Liver (tissue), 3 donors: Measurements from ENCODE around the gene WNK2.

Experiments used
- EGR1 ChIP-seq, 2 donors: IDR thresholded peaks; 2 replicates each; pipeline ENCODE4 v1.6.1; 2016 to 2018; ENCODE audit warnings: antibody characterized with exemption in 2 of 2, low read depth in 2 of 2
- NR2F2 ChIP-seq: IDR thresholded peaks from 2 replicates; pipeline ENCODE4 v1.6.1; 2016; ENCODE audit warnings: antibody characterized with exemption
- RAD21 ChIP-seq, 2 donors: IDR thresholded peaks; 2 replicates each; pipeline ENCODE4 v1.6.1; 2016; ENCODE audit warnings: antibody characterized with exemption in 2 of 2, mild to moderate bottlenecking in 2 of 2
- TF ChIP-seq, protein P1 (sequence below): fragments of 150-350 bp; IDR thresholded peaks from 2 replicates; pipeline ENCODE4 v1.5.1; 2017; ENCODE audit warnings: improper control_type of control experiment, low read depth, low read length; ENCODE audit not compliant: missing input control
- TF ChIP-seq, protein P2 (sequence below): IDR thresholded peaks from 2 replicates; pipeline ENCODE4 v1.6.1; 2016; ENCODE audit warnings: antibody characterized with exemption
- donor health status: healthy.
- donor health status: healthy.

DNA sequence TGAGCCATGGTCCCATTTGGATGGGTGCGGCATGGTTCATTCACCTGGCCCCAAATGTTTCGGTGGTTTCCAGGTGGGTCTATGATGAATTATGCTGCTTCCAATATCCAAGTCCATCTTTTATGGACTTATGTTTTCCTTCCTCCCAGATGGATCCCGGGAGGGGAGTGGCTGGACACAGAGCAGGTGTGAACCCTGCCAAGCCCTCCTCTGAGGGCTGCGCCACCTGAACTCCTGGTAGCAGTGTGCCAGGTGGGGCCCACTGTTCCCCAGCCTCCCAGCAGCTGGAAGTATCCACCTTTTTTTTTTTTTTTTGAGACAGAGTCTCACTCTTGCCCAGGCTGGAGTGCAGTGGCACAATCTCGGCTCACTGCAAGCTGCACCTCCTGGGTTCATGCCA lies 42.9 kb downstream of the WNK2 start:
- TF ChIP-seq, protein P1, sequence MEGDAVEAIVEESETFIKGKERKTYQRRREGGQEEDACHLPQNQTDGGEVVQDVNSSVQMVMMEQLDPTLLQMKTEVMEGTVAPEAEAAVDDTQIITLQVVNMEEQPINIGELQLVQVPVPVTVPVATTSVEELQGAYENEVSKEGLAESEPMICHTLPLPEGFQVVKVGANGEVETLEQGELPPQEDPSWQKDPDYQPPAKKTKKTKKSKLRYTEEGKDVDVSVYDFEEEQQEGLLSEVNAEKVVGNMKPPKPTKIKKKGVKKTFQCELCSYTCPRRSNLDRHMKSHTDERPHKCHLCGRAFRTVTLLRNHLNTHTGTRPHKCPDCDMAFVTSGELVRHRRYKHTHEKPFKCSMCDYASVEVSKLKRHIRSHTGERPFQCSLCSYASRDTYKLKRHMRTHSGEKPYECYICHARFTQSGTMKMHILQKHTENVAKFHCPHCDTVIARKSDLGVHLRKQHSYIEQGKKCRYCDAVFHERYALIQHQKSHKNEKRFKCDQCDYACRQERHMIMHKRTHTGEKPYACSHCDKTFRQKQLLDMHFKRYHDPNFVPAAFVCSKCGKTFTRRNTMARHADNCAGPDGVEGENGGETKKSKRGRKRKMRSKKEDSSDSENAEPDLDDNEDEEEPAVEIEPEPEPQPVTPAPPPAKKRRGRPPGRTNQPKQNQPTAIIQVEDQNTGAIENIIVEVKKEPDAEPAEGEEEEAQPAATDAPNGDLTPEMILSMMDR: no peak
- TF ChIP-seq RAD21 (IDR thresholded peaks at IDR 0.05) (no peak), EGR1 (IDR thresholded peaks at IDR 0.05; ENCODE audit: low read depth in 2 of 2) (no peak), NR2F2 (no peak)
- TF ChIP-seq, protein P2, sequence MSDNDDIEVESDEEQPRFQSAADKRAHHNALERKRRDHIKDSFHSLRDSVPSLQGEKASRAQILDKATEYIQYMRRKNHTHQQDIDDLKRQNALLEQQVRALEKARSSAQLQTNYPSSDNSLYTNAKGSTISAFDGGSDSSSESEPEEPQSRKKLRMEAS: no peak
